Neural progenitor cell (in vitro differentiated cells): ENCODE results near the gene BICRAL.

ENCODE experiments used
- EZH2 ChIP-seq: fragments of 200-600 bp; sonication (generic); IDR thresholded peaks from 2 replicates; pipeline ENCODE4 v1.6.1; 2017; ENCODE audit warnings: antibody characterized with exemption, mild to moderate bottlenecking, moderate library complexity
- EZH2phosphoT487 ChIP-seq: fragments of 200-600 bp; sonication (generic); IDR thresholded peaks from 2 replicates; pipeline ENCODE4 v1.6.1; 2017; ENCODE audit warnings: antibody characterized with exemption
- TF ChIP-seq, protein P1 (sequence below): fragments of 200-600 bp; sonication (generic); IDR thresholded peaks from 2 replicates; pipeline ENCODE4 v1.5.1; 2017; ENCODE audit warnings: antibody characterized with exemption, mild to moderate bottlenecking

DNA sequence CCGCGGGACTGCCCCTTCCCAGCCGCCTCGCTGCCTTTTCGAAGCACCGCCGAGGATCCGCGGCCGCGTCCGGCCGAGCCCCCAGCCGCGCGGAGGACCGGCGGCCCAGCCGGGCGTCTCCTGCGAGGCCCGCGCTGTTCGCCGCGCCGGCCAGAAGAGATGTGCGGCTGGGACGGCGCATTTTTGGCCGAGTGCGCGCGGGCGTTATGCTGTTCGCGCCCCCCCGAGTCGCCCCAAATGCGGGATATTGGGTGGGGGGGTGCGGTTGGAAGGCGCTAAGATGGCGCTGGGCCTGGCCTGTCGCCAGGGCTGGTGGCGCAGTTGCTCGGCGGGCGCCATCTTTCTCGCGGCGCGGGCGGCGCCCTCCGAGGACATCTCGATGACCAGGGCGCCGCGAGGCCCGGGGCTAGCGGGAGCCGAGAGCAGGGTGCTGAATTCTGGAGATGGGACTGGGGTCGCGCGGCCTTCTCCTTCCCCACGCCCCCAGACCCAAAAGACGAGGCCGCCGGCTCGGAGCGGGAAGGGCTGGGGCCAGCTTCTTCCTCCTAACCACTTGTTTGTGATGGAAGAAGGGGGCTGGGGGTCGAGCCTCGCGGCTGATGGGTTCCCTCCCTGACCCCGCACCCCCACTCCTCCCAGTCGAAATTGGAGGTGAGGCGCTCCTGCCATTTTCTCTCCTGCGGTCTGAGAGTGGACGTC, 1.5 kb downstream of the BICRAL start:
- TF ChIP-seq, protein P1, sequence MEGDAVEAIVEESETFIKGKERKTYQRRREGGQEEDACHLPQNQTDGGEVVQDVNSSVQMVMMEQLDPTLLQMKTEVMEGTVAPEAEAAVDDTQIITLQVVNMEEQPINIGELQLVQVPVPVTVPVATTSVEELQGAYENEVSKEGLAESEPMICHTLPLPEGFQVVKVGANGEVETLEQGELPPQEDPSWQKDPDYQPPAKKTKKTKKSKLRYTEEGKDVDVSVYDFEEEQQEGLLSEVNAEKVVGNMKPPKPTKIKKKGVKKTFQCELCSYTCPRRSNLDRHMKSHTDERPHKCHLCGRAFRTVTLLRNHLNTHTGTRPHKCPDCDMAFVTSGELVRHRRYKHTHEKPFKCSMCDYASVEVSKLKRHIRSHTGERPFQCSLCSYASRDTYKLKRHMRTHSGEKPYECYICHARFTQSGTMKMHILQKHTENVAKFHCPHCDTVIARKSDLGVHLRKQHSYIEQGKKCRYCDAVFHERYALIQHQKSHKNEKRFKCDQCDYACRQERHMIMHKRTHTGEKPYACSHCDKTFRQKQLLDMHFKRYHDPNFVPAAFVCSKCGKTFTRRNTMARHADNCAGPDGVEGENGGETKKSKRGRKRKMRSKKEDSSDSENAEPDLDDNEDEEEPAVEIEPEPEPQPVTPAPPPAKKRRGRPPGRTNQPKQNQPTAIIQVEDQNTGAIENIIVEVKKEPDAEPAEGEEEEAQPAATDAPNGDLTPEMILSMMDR, result no peak
- TF ChIP-seq EZH2phosphoT487, result no peak
- TF ChIP-seq EZH2, result no peak
